Measurements from ENCODE around the gene DIP2C.
"Not testable (repeated sequence)": the region's sequence is repeated elsewhere in the genome, so short reads cannot be mapped to it uniquely, and the experiment has no call there.

The DIP2C gene

DNA sequence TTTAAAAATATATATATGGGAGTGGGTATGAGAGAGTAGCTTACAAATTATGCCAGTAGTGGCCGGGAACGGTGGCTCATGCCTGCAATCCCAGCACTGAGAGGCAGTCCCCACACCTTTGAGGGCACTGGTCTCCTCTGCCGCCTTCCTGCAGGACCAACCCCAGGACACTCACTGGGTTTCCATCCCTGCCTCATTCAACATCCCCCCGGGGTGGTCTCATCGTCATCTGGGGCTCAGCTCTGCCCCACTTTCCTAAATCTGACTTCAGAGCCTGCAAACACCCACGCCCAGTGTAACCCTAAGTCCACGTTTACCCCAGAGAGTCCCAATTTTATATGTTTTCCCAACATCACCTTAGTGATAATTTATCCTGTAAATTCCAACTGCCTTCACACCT lies 96.5 kb downstream of the DIP2C start:
- no peak for DNase-seq

GRCh38 chr10:591646-592045 lies 97.8 kb downstream of the DIP2C start:
- DNase-seq: no peak

GRCh38 chr10:590721-591120 lies 98.7 kb downstream of the DIP2C start:
- DNase-seq: no peak

- DNase-seq: no peak
These were observed 99.3 kb downstream of the DIP2C start for GRCh38 chr10:589961-590680.

DNA sequence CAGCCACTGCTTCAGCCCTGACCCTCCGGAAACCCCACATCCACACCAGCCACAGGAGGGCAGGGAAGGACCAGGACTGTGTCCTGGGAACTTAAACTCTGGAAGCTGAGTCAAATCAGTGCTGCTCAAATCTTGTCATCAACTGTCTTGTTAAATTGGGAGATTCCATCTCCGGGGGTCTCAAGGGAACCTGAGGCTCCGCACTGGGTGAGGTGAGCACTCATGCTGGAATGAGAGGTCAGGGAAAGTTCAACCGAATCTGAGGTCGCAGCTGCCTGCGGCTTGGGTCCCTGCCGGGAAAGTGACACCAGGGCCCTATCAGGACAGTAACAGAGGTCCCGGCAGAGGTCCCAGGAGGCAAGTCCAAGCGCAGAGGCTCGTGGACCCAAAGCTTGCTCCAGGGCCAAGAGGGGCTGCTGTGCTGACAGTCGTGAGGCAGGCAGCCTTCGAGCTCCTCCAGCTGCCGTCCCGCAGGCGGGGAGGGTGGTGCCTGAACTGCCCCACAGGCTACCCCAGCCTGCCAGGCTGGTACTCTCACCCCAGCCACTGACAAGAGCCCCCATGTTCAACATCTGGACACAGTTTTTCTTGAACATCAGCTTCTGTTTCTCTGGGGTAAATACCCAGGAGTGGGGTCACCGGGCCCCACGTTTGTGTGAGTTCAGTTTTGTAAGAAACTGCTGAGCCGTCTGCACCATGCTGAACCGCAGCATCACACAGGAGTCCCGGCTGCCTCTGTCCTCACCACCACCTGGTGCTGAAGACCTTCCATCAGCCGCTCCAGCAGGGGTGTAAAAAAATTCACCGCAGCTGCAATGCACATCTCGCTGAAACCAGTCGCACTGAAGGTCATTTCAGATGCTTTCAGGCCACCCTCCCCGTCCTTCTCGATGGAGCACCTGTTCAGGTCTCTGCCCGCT lies 101.0 kb downstream of the DIP2C start:
- no peak for DNase-seq

DNA sequence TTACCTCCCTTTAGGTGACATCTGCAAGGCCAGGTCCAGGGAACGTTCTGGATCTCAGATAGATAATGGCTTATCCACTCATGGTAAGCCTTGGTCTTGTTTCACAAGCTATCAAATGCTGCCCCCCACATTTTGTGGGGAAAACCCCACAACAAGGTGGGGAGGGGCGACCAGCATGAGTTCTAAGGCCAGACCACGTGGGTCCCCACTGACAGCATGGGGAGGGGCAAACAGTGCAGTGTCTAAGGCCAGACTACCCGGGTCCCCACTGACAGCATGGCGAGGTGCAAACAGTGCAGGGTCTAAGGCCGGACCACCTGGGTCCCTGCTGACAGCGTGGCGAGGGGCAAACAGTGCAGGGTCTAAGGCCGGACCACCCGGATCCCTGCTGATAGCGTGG lies 102.8 kb downstream of the DIP2C start:
- DNase-seq: no peak

- no peak for DNase-seq
These were observed 103.3 kb downstream of the DIP2C start for GRCh38 chr10:586151-586550.

- no peak for DNase-seq
These were observed 104.0 kb downstream of the DIP2C start for GRCh38 chr10:585502-585901.

DNA sequence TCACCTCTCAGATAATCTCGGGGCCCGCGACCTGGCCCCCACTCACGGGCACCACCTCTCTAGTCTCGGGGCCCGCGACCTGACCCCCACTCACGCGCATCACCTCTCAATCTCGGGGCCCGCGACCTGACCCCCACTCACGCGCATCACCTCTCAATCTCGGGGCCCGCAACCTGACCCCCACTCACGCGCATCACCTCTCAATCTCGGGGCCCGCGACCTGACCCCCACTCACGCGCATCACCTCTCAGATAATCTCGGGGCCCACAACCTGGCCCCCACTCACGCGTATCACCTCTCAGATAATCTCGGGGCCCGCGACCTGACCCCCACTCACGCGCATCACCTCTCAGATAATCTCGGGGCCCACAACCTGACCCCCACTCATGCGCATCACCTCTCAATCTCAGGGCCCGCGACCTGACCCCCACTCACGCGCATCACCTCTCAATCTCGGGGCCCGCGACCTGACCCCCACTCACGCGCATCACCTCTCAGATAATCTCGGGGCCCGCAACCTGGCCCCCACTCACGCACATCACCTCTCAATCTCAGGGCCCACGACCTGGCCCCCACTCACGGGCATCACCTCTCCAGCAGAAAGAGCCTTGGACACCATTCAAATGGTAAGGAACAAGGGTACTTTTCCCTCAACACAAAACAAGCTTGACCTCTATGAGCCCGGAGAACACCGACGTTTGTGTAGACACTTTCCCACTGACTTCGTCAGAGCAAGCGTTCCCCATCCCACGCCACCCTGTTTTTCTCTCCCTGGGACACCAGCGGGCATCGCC lies 104.8 kb downstream of the DIP2C start:
- not testable (repeated sequence) for DNase-seq

GRCh38 chr10:583433-583832 lies 106.0 kb downstream of the DIP2C start:
- no peak for DNase-seq

DNA sequence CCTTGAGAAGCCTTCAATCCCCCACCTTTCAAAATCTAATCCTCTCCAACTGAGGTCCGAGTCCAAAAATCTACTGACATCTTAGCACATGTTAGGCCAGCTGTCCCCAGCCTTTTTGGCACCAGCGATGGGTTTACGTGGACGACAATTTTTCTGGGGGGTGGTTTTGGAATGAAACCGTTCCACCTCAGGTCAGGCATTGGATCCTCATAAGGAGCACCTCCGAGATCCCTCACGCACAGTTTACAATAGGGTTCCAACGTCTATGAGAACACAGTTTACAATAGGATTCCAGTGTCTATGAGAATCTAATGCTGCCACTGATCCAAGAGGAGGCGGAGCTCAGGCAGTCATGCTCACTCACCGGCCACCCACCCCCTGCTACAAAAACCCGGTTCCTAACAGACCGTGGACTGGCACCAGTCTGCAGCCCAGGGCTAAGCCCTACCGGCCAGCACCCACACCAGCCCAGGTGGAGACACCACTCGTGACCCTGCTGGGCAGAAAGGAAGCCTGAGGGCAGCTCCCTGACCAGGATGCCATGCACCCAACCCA lies 107.6 kb downstream of the DIP2C start:
- DNase-seq: no peak

GRCh38 chr10:580778-581177 lies 108.7 kb downstream of the DIP2C start:
- DNase-seq: no peak

- no peak for DNase-seq
These were observed 113.4 kb downstream of the DIP2C start for GRCh38 chr10:576130-576465.

DNA sequence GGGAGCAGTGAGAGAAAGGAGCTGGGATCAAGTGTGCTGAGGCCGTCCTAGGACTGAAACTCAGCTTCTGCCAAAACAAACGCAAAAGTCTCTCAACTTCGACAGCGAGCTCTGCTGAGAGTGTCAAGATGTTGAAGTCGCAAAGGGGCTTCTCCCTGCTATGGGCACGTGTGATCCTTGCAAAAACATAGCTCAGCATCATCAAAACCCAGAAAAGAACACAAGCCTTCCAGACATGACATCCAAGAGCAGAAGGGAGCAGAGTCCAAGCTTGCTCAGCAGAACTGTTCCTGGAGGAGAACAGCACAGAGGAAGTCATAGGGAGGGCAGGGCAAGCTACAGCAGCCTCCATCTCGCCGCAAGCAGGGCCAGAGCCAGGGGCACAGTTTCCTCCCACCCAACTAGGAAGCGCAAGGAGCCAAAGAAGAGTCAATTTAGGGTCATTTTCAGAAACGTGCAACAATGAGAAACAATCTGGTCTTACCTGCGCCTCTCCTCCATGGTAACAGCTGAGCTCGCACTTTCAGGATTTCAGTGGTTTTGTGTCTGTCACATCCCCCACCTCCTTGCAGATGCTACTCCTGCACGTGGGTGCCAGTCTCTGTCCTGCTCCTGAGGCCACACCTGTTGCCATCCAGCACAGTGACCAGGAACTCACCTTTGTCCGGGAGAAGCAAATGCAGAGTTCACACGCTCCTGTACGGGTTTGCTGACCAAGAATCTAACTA lies 113.9 kb downstream of the DIP2C start:
- no peak for DNase-seq

DNA sequence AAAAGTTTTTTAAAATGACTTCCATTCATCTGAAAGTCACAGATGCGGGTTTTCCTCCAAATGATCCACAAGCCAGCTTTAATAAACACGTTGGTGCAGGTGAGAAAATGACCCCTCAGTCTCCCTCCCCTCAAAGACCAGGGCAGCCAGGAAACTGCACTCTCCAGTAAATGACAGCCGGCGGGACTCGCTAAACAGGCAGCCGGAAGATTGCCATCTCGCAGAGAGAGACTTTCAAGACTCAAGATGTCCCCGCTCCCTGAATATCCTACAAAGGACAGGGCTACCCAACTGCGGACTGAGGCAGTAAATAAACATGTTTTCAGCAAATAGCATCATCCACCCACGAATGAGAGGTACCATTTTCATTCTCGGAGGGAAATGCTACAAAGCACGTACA lies 116.8 kb downstream of the DIP2C start:
- DNase-seq: no peak

- DNase-seq: no peak
These were observed 117.6 kb downstream of the DIP2C start for GRCh38 chr10:571688-572451.

DNA sequence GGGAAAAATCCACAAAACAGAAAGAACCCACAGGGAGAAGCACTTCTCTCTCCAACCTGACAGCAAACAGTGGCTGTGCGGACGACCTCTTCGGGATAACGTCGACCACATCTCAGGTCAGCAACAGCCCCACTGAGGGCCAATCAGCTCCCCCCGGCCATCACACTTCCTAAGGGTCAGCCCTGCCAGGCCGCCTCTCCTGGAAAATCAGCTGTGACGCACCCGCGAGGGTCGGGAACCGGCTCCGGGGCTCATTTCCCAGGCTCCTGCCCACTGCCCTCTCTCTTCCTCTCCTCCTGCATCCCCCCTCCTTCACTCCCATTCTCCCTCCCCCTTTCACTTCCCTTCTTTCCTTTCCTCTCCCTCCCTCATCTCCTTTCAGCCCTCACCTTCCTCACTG lies 118.3 kb downstream of the DIP2C start:
- DNase-seq: no peak

- no peak for DNase-seq
These were observed 118.8 kb downstream of the DIP2C start for GRCh38 chr10:570628-571163.

- no peak for DNase-seq
These were observed 119.4 kb downstream of the DIP2C start for GRCh38 chr10:569961-570627.

DNA sequence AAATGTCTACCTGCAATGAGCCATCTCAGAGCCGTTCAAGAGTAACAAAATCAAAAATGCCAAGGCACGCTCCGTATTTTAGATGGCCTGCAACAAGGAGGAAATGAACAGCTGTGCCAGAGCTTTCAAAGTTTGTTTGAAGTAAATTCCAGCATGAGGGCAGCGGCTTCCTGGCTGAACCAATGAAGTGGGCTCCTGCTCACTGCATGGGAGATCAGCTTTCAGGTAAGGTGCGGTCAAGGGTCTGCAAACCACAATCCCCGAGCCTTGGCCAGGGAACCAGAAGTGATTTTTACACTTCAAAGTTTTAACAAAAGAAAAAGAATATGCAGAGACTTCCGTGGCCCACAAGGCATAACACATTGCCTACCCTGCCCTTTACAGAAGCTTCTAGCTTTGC lies 120.6 kb downstream of the DIP2C start:
- DNase-seq: no peak

DNA sequence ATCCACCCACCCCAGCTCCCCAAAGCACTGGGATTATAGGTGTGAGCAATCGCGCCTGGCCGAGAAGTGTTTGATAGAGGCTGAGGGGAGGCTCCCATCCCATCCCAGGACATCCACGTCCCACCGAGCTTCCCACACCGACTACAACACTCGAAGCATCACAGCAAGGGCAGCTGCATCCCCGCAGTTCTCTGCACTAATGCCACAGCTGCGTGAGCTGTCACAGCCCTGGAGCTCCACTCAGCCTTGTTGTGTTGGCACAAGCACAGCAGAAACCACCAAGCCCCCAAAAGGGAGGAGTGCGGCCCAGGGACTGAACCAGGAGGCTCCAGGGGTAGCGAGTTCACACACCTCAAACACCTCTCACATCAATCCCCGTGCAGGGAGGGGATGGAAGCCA lies 121.6 kb downstream of the DIP2C start:
- DNase-seq: no peak

Measured in SIG-M5 (cell line).